ENCODE results near the gene ZCCHC7.
A peak's percentile ranks its signal among the peaks of the same experiment; 100 is the strongest.

The ZCCHC7 gene

GRCh38 chr9:37178742-37179141 is 58.4 kb downstream of the ZCCHC7 start:
- no peak for TF ChIP-seq CTCF (IDR thresholded peaks at IDR 0.05; ENCODE audit: low read depth, low read length, missing control alignments)
- no peak for DNase-seq (ENCODE audit: low read depth)
- no peak overlapping the region for H3K4me3 ChIP-seq (ENCODE audit: low read depth, low read length)

- no peak for TF ChIP-seq CTCF (IDR thresholded peaks at IDR 0.05; ENCODE audit: low read depth, low read length, missing control alignments)
- no peak for DNase-seq (ENCODE audit: low read depth)
Observed at GRCh38 chr9:37179576-37179975, 59.2 kb downstream of the ZCCHC7 start.

GRCh38 chr9:37180138-37180537 is 59.8 kb downstream of the ZCCHC7 start:
- no peak overlapping the region for H3K4me3 ChIP-seq (ENCODE audit: low read depth, low read length)
- peak; percentile 0 for TF ChIP-seq CTCF (IDR thresholded peaks at IDR 0.05; ENCODE audit: low read depth, low read length, missing control alignments)
- no peak for DNase-seq (ENCODE audit: low read depth)

More at GRCh38 chr9:37179576-37179975, 59.2 kb downstream of the ZCCHC7 start:
- H3K4me3 ChIP-seq (ENCODE audit: low read depth, low read length), result no peak overlapping the region

GRCh38 chr9:37182718-37183117 is 62.3 kb downstream of the ZCCHC7 start:
- no peak overlapping the region for H3K4me3 ChIP-seq (ENCODE audit: low read depth, low read length)
- DNase-seq (ENCODE audit: low read depth), result no peak
- no peak for TF ChIP-seq CTCF (IDR thresholded peaks at IDR 0.05; ENCODE audit: low read depth, low read length, missing control alignments)

GRCh38 chr9:37184905-37185867 is 64.8 kb downstream of the ZCCHC7 start:
- H3K4me3 ChIP-seq (ENCODE audit: low read depth, low read length), result no peak overlapping the region
- TF ChIP-seq CTCF (IDR thresholded peaks at IDR 0.05; ENCODE audit: low read depth, low read length, missing control alignments), result no peak
- no peak for DNase-seq (ENCODE audit: low read depth)

GRCh38 chr9:37187292-37187691 is 66.9 kb downstream of the ZCCHC7 start:
- H3K4me3 ChIP-seq (ENCODE audit: low read depth, low read length), result peak overlapping the region; percentile 47
- TF ChIP-seq CTCF (IDR thresholded peaks at IDR 0.05; ENCODE audit: low read depth, low read length, missing control alignments), result no peak
- no peak for DNase-seq (ENCODE audit: low read depth)

Data from GM12864 (cell line).